Liver (tissue), 9 donors: ENCODE results near the gene LDLRAD4. TPM values are rescaled to one million over a fixed set of nuclear protein-coding genes. Genes with fewer than 3 reads are reported as not detected.

Experiments used
- DNase-seq: peaks from one replicate; pipeline ENCODE4 v3.0.0-alpha.2; 2017; ENCODE audit warnings: low spot score
- H3K27ac ChIP-seq, 2 donors: one replicate each; pipeline ENCODE4 v1.7.0; 2013; ENCODE audit warnings: inconsistent platforms in 2 of 2, low read length in 2 of 2, control low read depth in 1 of 2, low read depth in 1 of 2, mild to moderate bottlenecking in 1 of 2
- H3K27me3 ChIP-seq, 4 donors: one replicate each; pipeline versions ENCODE4 v1.6.1 to v1.7.0; 2013; ENCODE audit warnings: low read length in 3 of 4, inconsistent platforms in 1 of 4, mild to moderate bottlenecking in 1 of 4, moderate library complexity in 1 of 4; ENCODE audit not compliant: control insufficient read depth in 4 of 4, insufficient read depth in 4 of 4
- H3K36me3 ChIP-seq, 4 donors: one replicate each; pipeline versions ENCODE4 v1.6.1 to v1.7.0; 2013; ENCODE audit warnings: low read length in 3 of 4, mild to moderate bottlenecking in 3 of 4, low read depth in 1 of 4, moderate library complexity in 1 of 4; ENCODE audit not compliant: control insufficient read depth in 4 of 4, insufficient read depth in 3 of 4
- H3K4me1 ChIP-seq, 4 donors: one replicate each; pipeline versions ENCODE4 v1.6.1 to v1.7.0; 2013; ENCODE audit warnings: low read length in 3 of 4, mild to moderate bottlenecking in 3 of 4, moderate library complexity in 1 of 4; ENCODE audit not compliant: control insufficient read depth in 4 of 4, insufficient read depth in 4 of 4
- H3K4me3 ChIP-seq, 3 donors: one replicate each; pipeline versions ENCODE4 v1.6.1 to v1.7.0; 2013; ENCODE audit warnings: low read length in 3 of 3, control low read depth in 1 of 3, low read depth in 1 of 3, mild to moderate bottlenecking in 1 of 3
- H3K9ac ChIP-seq, 2 donors: one replicate each; pipeline ENCODE4 v1.7.0; 2013; ENCODE audit warnings: low read length in 2 of 2, mild to moderate bottlenecking in 2 of 2, moderate library complexity in 2 of 2, control low read depth in 1 of 2, low read depth in 1 of 2
- H3K9me3 ChIP-seq, 4 donors: one replicate each; pipeline versions ENCODE4 v1.6.1 to v1.7.0; 2013; ENCODE audit warnings: low read length in 3 of 4; ENCODE audit not compliant: control insufficient read depth in 4 of 4
- ATF3 ChIP-seq: IDR thresholded peaks from 2 replicates; pipeline ENCODE4 v1.6.1; 2016; ENCODE audit warnings: antibody characterized with exemption
- EGR1 ChIP-seq, 2 donors: IDR thresholded peaks; 2 replicates each; pipeline ENCODE4 v1.6.1; 2016 to 2018; ENCODE audit warnings: antibody characterized with exemption in 2 of 2, low read depth in 2 of 2
- FOXA1 ChIP-seq: IDR thresholded peaks from 2 replicates; pipeline ENCODE4 v1.6.1; 2016; ENCODE audit warnings: antibody characterized with exemption
- FOXA2 ChIP-seq: IDR thresholded peaks from 2 replicates; pipeline ENCODE4 v1.6.1; 2016; ENCODE audit warnings: antibody characterized with exemption
- GABPA ChIP-seq, 2 donors: IDR thresholded peaks in 1 of 2; conservative IDR thresholded peaks in 1 of 2; 2 replicates each; pipeline ENCODE4 v1.6.1; 2016; ENCODE audit warnings: antibody characterized with exemption in 2 of 2, mild to moderate bottlenecking in 1 of 2, moderate library complexity in 1 of 2
- HNF4A ChIP-seq, 2 donors: conservative IDR thresholded peaks; 2 replicates each; pipeline ENCODE4 v1.6.1; 2016; ENCODE audit warnings: antibody characterized with exemption in 2 of 2, mild to moderate bottlenecking in 2 of 2
- HNF4G ChIP-seq: IDR thresholded peaks from 2 replicates; pipeline ENCODE4 v1.6.1; 2016; ENCODE audit warnings: antibody characterized with exemption
- JUND ChIP-seq, 2 donors: IDR thresholded peaks; 2 replicates each; pipeline ENCODE4 v1.6.1; 2016; ENCODE audit warnings: antibody characterized with exemption in 2 of 2
- NR2F2 ChIP-seq: IDR thresholded peaks from 2 replicates; pipeline ENCODE4 v1.6.1; 2016; ENCODE audit warnings: antibody characterized with exemption
- RAD21 ChIP-seq, 2 donors: IDR thresholded peaks; 2 replicates each; pipeline ENCODE4 v1.6.1; 2016; ENCODE audit warnings: antibody characterized with exemption in 2 of 2, mild to moderate bottlenecking in 2 of 2
- REST ChIP-seq: IDR thresholded peaks from 2 replicates; pipeline ENCODE4 v1.6.1; 2016; ENCODE audit warnings: antibody characterized with exemption, mild to moderate bottlenecking
- RXRA ChIP-seq, 2 donors: IDR thresholded peaks; 2 replicates each; pipeline ENCODE4 v1.6.1; 2017 to 2018; ENCODE audit warnings: antibody characterized with exemption in 2 of 2, mild to moderate bottlenecking in 1 of 2
- SP1 ChIP-seq: IDR thresholded peaks from 2 replicates; pipeline ENCODE4 v1.6.1; 2018; ENCODE audit warnings: antibody characterized with exemption, mild to moderate bottlenecking
- TAF1 ChIP-seq: conservative IDR thresholded peaks from 2 replicates; pipeline ENCODE4 v1.6.1; 2016; ENCODE audit warnings: antibody characterized with exemption, mild to moderate bottlenecking
- YY1 ChIP-seq: IDR thresholded peaks from 2 replicates; pipeline ENCODE4 v1.6.1; 2016; ENCODE audit warnings: antibody characterized with exemption, mild to moderate bottlenecking
- ZBTB33 ChIP-seq: IDR thresholded peaks from 2 replicates; pipeline ENCODE4 v1.6.1; 2016; ENCODE audit warnings: antibody characterized with exemption
- WGBS: extraction: QIAGEN DNeasy Blood & Tissue Kit; methylation state at CpG from one replicate; pipeline ENCODE4 v1.1.7; 2013; 5-methylcytosine and 5-hydroxymethylcytosine counted together
- polyA plus RNA-seq, 2 donors: library from polyadenylated mRNA; stranded (reverse) in 1 of 2; unstranded in 1 of 2; fragments of 200-250 nt in 1 of 2; fragments of >200 nt in 1 of 2; fragmentation: Nextera tagmentation in 1 of 2; extraction: Ambion mirVana in 1 of 2; gene quantifications; one replicate each; pipeline versions ENCODE4 v1.2.1 to v1.2.3, GENCODE V29; 2013 to 2015
- total RNA-seq, 2 donors: library from RNA; depleted of rRNA; stranded (reverse); fragments of >200 nt; gene quantifications; one replicate each; pipeline ENCODE4 v1.2.3, GENCODE V29; 2014
- TF ChIP-seq, protein P1 (sequence below): IDR thresholded peaks from 2 replicates; pipeline ENCODE4 v1.6.1; 2016; ENCODE audit warnings: antibody characterized with exemption
- TF ChIP-seq, protein P2 (sequence below): fragments of 150-350 bp; IDR thresholded peaks from 2 replicates; pipeline ENCODE4 v1.5.1; 2017; ENCODE audit warnings: improper control_type of control experiment, low read depth, low read length; ENCODE audit not compliant: missing input control
- donor health status: healthy.
- donor health status: healthy.
- donor health status: healthy.
- donor health status: healthy.
- donor health status: healthy.

The LDLRAD4 gene
- total and polyA plus RNA-seq, 4 donors = 4.8 to 41.7 (median 12.7) TPM

DNA sequence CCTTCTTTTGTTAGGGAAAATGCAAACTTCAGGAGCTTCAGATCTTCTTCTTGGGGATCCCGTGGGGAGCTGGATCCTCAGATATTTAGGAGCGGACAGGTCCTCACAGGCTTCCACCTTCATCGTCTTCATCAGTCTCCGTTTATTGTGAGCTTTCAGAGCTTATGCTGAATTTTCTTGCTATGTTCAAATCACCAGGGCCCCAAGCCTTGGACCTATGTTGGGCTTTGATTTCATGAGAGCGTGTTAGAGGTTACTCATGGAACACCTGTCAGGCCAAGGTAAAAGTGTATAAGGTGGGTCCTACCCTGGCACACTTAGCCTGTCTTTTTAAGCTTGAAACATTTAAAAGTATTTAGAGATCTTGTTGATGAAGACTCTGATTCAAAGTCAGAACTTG lies 294.9 kb downstream of the LDLRAD4 start:
- H3K9ac ChIP-seq = no peak overlapping the region
- no peaks in the 10 kb centered on the region for H3K9me3 ChIP-seq
- peaks cover 0 to 26% (median 13%) of the 10 kb centered on the region in 4 donors for H3K4me1 ChIP-seq
- H3K27me3 ChIP-seq = no peaks in the 10 kb centered on the region
- 95% methylated on average over 5 of the region's 5 CpGs for WGBS
- H3K36me3 ChIP-seq = peaks cover 0 to 10% (median 4%) of the 10 kb centered on the region in 4 donors
- H3K4me3 ChIP-seq = no peak overlapping the region
- peak overlapping the region in 1 of 2 donors; percentile 44 for H3K27ac ChIP-seq
- TF ChIP-seq FOXA1 = no peak
- TF ChIP-seq NR2F2 = no peak
- no peak for TF ChIP-seq TAF1
- TF ChIP-seq SP1 = no peak
- TF ChIP-seq ZBTB33 = no peak
- TF ChIP-seq YY1 = no peak
- TF ChIP-seq REST = no peak
- TF ChIP-seq ATF3 = no peak
- no peak for DNase-seq

DNA sequence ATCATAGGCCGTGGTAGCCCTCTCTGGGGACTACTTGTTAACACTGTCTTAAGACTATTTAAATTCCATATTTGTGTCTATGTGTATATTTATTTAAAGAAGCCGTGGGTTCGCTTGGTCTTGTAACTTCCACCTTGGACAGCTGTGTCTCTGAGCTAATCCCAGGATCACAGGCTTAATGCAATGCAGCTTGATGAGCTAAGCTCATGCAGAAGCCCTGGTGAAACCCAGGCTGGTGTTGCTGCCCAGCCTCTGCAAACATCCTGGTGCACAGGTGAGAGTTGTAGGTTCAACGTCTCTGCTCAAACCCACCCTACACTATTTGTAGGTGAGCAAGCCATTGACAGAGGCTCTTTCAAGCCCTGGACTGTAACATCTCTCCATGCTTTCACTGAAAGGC lies 296.0 kb downstream of the LDLRAD4 start:
- TF ChIP-seq, protein P1, sequence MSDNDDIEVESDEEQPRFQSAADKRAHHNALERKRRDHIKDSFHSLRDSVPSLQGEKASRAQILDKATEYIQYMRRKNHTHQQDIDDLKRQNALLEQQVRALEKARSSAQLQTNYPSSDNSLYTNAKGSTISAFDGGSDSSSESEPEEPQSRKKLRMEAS = no peak
- no peak for TF ChIP-seq RXRA (IDR thresholded peaks at IDR 0.05)
- no peak for TF ChIP-seq RAD21 (IDR thresholded peaks at IDR 0.05)
- TF ChIP-seq REST = no peak
- TF ChIP-seq FOXA1 = no peak
- TF ChIP-seq SP1 = no peak
- no peak for TF ChIP-seq HNF4G
- TF ChIP-seq YY1 = no peak
- TF ChIP-seq TAF1 = no peak
- no peak for TF ChIP-seq NR2F2
- TF ChIP-seq FOXA2 = no peak
- no peak for TF ChIP-seq HNF4A (conservative IDR thresholded peaks at IDR 0.05)
- TF ChIP-seq GABPA (IDR thresholded peaks at IDR 0.05 in 1 of 2, conservative IDR thresholded peaks at IDR 0.05 in 1 of 2) = no peak
- no peak for TF ChIP-seq ZBTB33
- no peak for TF ChIP-seq EGR1 (IDR thresholded peaks at IDR 0.05; ENCODE audit: low read depth in 2 of 2)
- TF ChIP-seq ATF3 = no peak
- no peak for TF ChIP-seq JUND (IDR thresholded peaks at IDR 0.05)
- TF ChIP-seq, protein P2, sequence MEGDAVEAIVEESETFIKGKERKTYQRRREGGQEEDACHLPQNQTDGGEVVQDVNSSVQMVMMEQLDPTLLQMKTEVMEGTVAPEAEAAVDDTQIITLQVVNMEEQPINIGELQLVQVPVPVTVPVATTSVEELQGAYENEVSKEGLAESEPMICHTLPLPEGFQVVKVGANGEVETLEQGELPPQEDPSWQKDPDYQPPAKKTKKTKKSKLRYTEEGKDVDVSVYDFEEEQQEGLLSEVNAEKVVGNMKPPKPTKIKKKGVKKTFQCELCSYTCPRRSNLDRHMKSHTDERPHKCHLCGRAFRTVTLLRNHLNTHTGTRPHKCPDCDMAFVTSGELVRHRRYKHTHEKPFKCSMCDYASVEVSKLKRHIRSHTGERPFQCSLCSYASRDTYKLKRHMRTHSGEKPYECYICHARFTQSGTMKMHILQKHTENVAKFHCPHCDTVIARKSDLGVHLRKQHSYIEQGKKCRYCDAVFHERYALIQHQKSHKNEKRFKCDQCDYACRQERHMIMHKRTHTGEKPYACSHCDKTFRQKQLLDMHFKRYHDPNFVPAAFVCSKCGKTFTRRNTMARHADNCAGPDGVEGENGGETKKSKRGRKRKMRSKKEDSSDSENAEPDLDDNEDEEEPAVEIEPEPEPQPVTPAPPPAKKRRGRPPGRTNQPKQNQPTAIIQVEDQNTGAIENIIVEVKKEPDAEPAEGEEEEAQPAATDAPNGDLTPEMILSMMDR = no peak
- Histone ChIP-seq H3K27me3 (no peaks in the 10 kb centered on the region), H3K4me1 (peaks cover 0 to 26% (median 13%) of the 10 kb centered on the region in 4 donors), H3K4me3 (no peak overlapping the region), H3K9ac (no peak overlapping the region), H3K36me3 (peaks cover 0 to 6% (median 4%) of the 10 kb centered on the region in 4 donors), H3K27ac (no peak overlapping the region), H3K9me3 (no peaks in the 10 kb centered on the region)
- no peak for DNase-seq
- WGBS = 96% methylated on average over 4 of the region's 4 CpGs
